ENCODE measurements around the gene MLYCD.

MLYCD gene

GRCh38 chr16:83973077-83973476, 74.2 kb downstream of the MLYCD start:
- Mint-ChIP-seq H3K4me3 (no peak overlapping the region), H3K9me3 (no peaks in the 10 kb centered on the region), H3K27ac (no peak overlapping the region), H3K36me3 (ENCODE audit: insufficient read depth) (no peaks in the 10 kb centered on the region), H3K27me3 (peaks cover 13 to 72% of the 10 kb centered on the region in 2 donors), H3K4me1 (ENCODE audit: low read depth in 2 of 2) (no peaks in the 10 kb centered on the region)
- DNase-seq, result no peak
- no peak for ATAC-seq (replicated peaks)

GRCh38 chr16:83973581-83974385, 74.9 kb downstream of the MLYCD start:
- no peak for DNase-seq
- no peaks in the 10 kb centered on the region for H3K4me1 Mint-ChIP-seq (ENCODE audit: low read depth in 2 of 2)
- no peak overlapping the region for H3K4me3 Mint-ChIP-seq
- no peak for ATAC-seq (replicated peaks)
- no peak overlapping the region for H3K27ac Mint-ChIP-seq
- no peaks in the 10 kb centered on the region for H3K36me3 Mint-ChIP-seq (ENCODE audit: insufficient read depth)
- peaks cover 0 to 3% of the 10 kb centered on the region in 2 donors for H3K9me3 Mint-ChIP-seq
- H3K27me3 Mint-ChIP-seq, result peaks cover 13 to 70% of the 10 kb centered on the region in 2 donors

- H3K27ac Mint-ChIP-seq, result no peak overlapping the region
- peaks cover 7 to 64% of the 10 kb centered on the region in 2 donors for H3K27me3 Mint-ChIP-seq
- no peak for DNase-seq
- H3K9me3 Mint-ChIP-seq, result peaks cover 0 to 7% of the 10 kb centered on the region in 2 donors
- no peaks in the 10 kb centered on the region for H3K36me3 Mint-ChIP-seq (ENCODE audit: insufficient read depth)
- peaks cover 0 to 2% of the 10 kb centered on the region in 2 donors for H3K4me1 Mint-ChIP-seq (ENCODE audit: low read depth in 2 of 2)
- H3K4me3 Mint-ChIP-seq, result no peak overlapping the region
- no peak for ATAC-seq (replicated peaks)
Measured at GRCh38 chr16:83974475-83974874, 75.6 kb downstream of the MLYCD start.

- peaks cover 0 to 2% of the 10 kb centered on the region in 2 donors for H3K4me1 Mint-ChIP-seq (ENCODE audit: low read depth in 2 of 2)
- peaks cover 0 to 7% of the 10 kb centered on the region in 2 donors for H3K9me3 Mint-ChIP-seq
- H3K36me3 Mint-ChIP-seq (ENCODE audit: insufficient read depth), result no peaks in the 10 kb centered on the region
- no peak overlapping the region for H3K4me3 Mint-ChIP-seq
- no peak for DNase-seq
- no peak overlapping the region for H3K27ac Mint-ChIP-seq
- H3K27me3 Mint-ChIP-seq, result peaks cover 0 to 51% of the 10 kb centered on the region in 2 donors
- ATAC-seq (replicated peaks), result no peak
Measured at GRCh38 chr16:83975590-83976260, 76.8 kb downstream of the MLYCD start.
